ENCODE results near the gene FAM114A1.

DNA sequence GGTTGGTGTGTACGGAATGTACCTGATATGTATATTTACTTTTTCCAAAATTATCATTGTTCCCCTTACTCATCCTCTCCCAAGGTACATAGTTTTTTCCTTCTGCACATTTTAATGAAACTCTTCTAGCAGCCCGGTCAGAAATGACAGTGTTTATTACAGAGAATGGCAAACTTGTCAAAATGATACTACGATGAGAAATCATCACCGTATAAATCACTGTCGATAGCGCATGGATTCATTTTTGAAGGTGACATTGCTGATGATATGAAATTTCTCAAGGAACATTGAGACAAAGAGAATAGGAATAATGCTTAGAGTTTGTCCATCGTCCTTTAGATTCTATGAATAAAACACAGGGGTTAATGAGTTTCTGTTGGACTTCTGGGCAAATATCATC lies 30.6 kb downstream of the FAM114A1 start:
- no peak for TF ChIP-seq EZH2phosphoT487 (IDR thresholded peaks at IDR 0.05; ENCODE audit: low read depth)
- no peak for TF ChIP-seq CTCF (IDR thresholded peaks at IDR 0.05; ENCODE audit: low read depth, low read length)

Data from OCI-LY3 (cell line).